ENCODE data around the gene C18orf63. TPM values are rescaled to one million over a fixed set of nuclear protein-coding genes. Genes with fewer than 3 reads are reported as not detected.

C18orf63 gene
- total and polyA plus RNA-seq, 4 experiments from 2014 or later: not detected

- no peak for DNase-seq
- no peaks in the 10 kb centered on the region for H3K9me3 ChIP-seq (ENCODE audit: control insufficient read depth in 1 of 2, low read length in 2 of 2)
- Mint-ChIP-seq H3K36me3 (no peaks in the 10 kb centered on the region), H3K4me3 (no peak overlapping the region), H3K27me3 (peaks cover 2 to 8% of the 10 kb centered on the region in 2 donors), H3K4me1 (no peaks in the 10 kb centered on the region), H3K9me3 (peaks cover 0 to 9% (median 0%) of the 10 kb centered on the region in 8 donors), H3K27ac (no peak overlapping the region)
- H3K4me1 ChIP-seq (ENCODE audit: insufficient read depth, low read length): no peaks in the 10 kb centered on the region
- no peak overlapping the region for H3K4me3 ChIP-seq (ENCODE audit: low read length in 2 of 2)
- no peak overlapping the region for H3K27ac ChIP-seq (ENCODE audit: low read depth, low read length)
- H3K36me3 ChIP-seq (ENCODE audit: insufficient read depth, low read length): no peaks in the 10 kb centered on the region
- ChIA-PET CTCF (ENCODE audit: partially characterized antibody) (interaction anchor here (0.7 to 1.6 kb wide), 2 partner anchors 30 to 222 kb away, joined by 3 to 5 read pairs; no protein-coding TSS in a partner anchor), POLR2A (ENCODE audit: partially characterized antibody) (no interaction called here)
- H3K27me3 ChIP-seq (ENCODE audit: insufficient read depth, low read length): no peaks in the 10 kb centered on the region
- intact Hi-C loops (cut with micrococcal nuclease): no loop called here
These were observed 14.1 kb downstream of the C18orf63 start for GRCh38 chr18:74329688-74330205.

- no peak for DNase-seq
- Mint-ChIP-seq H3K9me3 (peaks cover 0 to 9% (median 0%) of the 10 kb centered on the region in 8 donors), H3K27me3 (peaks cover 4 to 8% of the 10 kb centered on the region in 2 donors), H3K4me1 (no peaks in the 10 kb centered on the region), H3K36me3 (no peaks in the 10 kb centered on the region), H3K27ac (no peak overlapping the region), H3K4me3 (no peak overlapping the region)
- Histone ChIP-seq H3K27me3 (ENCODE audit: insufficient read depth, low read length) (no peaks in the 10 kb centered on the region), H3K27ac (ENCODE audit: low read depth, low read length) (no peak overlapping the region), H3K9me3 (ENCODE audit: control insufficient read depth in 1 of 2, low read length in 2 of 2) (no peaks in the 10 kb centered on the region), H3K36me3 (ENCODE audit: insufficient read depth, low read length) (no peaks in the 10 kb centered on the region), H3K4me1 (ENCODE audit: insufficient read depth, low read length) (no peaks in the 10 kb centered on the region), H3K4me3 (ENCODE audit: low read length in 2 of 2) (no peak overlapping the region)
- intact Hi-C loops (cut with micrococcal nuclease): no loop called here
- POLR2A ChIA-PET (ENCODE audit: partially characterized antibody): no interaction called here
- CTCF ChIA-PET (ENCODE audit: partially characterized antibody): interaction anchor here (0.6 kb wide), 1 partner anchor 9 kb away, joined by 3 read pairs; no protein-coding TSS in a partner anchor
These were observed 15.8 kb downstream of the C18orf63 start for GRCh38 chr18:74331404-74331803.

DNA sequence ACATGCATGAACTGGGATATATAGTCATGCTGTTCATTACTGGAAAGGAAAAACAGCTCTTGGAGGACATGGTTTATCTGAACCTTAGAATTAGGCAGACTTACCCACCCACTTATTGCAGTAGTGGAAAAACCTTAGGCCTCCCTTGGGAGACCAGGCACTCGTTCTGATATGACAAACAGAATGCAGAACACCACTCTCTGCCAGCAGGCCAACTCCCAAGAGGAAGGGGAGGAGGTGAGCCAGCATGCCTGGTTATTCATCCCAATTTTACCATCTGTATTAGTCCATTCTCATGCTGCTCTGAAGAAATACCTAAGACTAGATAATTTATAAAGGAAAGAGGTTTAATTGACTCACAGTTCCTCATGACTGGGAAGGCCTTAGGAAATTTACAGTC lies 17.5 kb downstream of the C18orf63 start:
- H3K27me3 Mint-ChIP-seq: peaks cover 8% of the 10 kb centered on the region in 2 donors
- H3K9me3 Mint-ChIP-seq: peaks cover 0 to 9% (median 0%) of the 10 kb centered on the region in 8 donors
- H3K4me3 Mint-ChIP-seq: no peak overlapping the region
- ChIA-PET POLR2A (ENCODE audit: partially characterized antibody) (no interaction called here), CTCF (ENCODE audit: partially characterized antibody) (no interaction called here)
- intact Hi-C loops (cut with micrococcal nuclease): no loop called here
- no peak overlapping the region for H3K27ac Mint-ChIP-seq
- no peaks in the 10 kb centered on the region for H3K36me3 ChIP-seq (ENCODE audit: insufficient read depth, low read length)
- DNase-seq: no peak
- no peaks in the 10 kb centered on the region for H3K4me1 ChIP-seq (ENCODE audit: insufficient read depth, low read length)
- no peak overlapping the region for H3K4me3 ChIP-seq (ENCODE audit: low read length in 2 of 2)
- no peak overlapping the region for H3K27ac ChIP-seq (ENCODE audit: low read depth, low read length)
- H3K27me3 ChIP-seq (ENCODE audit: insufficient read depth, low read length): no peaks in the 10 kb centered on the region
- no peaks in the 10 kb centered on the region for H3K9me3 ChIP-seq (ENCODE audit: control insufficient read depth in 1 of 2, low read length in 2 of 2)
- no peaks in the 10 kb centered on the region for H3K4me1 Mint-ChIP-seq
- no peaks in the 10 kb centered on the region for H3K36me3 Mint-ChIP-seq

- ChIA-PET POLR2A (ENCODE audit: partially characterized antibody) (no interaction called here), CTCF (ENCODE audit: partially characterized antibody) (interaction anchor here (1.0 kb wide), 1 partner anchor 159 kb away, joined by 4 read pairs; no protein-coding TSS in a partner anchor)
- Mint-ChIP-seq H3K9me3 (peaks cover 0 to 9% (median 0%) of the 10 kb centered on the region in 8 donors), H3K4me1 (no peaks in the 10 kb centered on the region), H3K27me3 (peaks cover 8% of the 10 kb centered on the region in 2 donors), H3K4me3 (no peak overlapping the region), H3K27ac (no peak overlapping the region), H3K36me3 (no peaks in the 10 kb centered on the region)
- DNase-seq: no peak
- Histone ChIP-seq H3K4me1 (ENCODE audit: insufficient read depth, low read length) (no peaks in the 10 kb centered on the region), H3K4me3 (ENCODE audit: low read length in 2 of 2) (no peak overlapping the region), H3K27me3 (ENCODE audit: insufficient read depth, low read length) (no peaks in the 10 kb centered on the region), H3K27ac (ENCODE audit: low read depth, low read length) (no peak overlapping the region), H3K9me3 (ENCODE audit: control insufficient read depth in 1 of 2, low read length in 2 of 2) (no peaks in the 10 kb centered on the region), H3K36me3 (ENCODE audit: insufficient read depth, low read length) (no peaks in the 10 kb centered on the region)
- intact Hi-C loops (cut with micrococcal nuclease): no loop called here
These were observed 18.7 kb downstream of the C18orf63 start for GRCh38 chr18:74334242-74334893.

DNA sequence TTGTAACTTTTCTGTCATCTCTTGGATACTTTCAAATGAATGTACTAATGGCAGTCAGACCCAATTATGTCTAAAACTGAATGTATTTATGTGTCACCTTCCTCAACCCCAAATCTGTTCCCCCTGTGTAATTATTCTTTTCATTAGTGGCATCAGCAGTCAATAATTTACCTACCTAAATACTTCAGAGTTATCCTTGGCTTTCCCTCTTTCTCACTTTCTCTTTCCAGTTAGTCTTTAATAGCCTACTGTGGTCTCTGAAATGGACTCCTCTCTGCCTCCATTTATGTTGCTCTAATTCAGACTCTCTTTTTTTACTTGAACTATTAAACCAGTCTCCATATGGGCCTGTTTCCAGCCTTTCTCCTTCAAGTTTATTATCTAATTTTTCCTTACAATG lies 21.0 kb downstream of the C18orf63 start:
- H3K4me3 ChIP-seq (ENCODE audit: low read length in 2 of 2): no peak overlapping the region
- ChIA-PET POLR2A (ENCODE audit: partially characterized antibody) (interaction anchor here (0.6 kb wide), 1 partner anchor 159 kb away, joined by 3 read pairs; no protein-coding TSS in a partner anchor), CTCF (ENCODE audit: partially characterized antibody) (no interaction called here)
- Mint-ChIP-seq H3K4me3 (no peak overlapping the region), H3K27ac (no peak overlapping the region), H3K36me3 (no peaks in the 10 kb centered on the region), H3K27me3 (peaks cover 3 to 8% of the 10 kb centered on the region in 2 donors), H3K9me3 (peaks cover 0 to 9% (median 0%) of the 10 kb centered on the region in 8 donors), H3K4me1 (no peaks in the 10 kb centered on the region)
- no peak for DNase-seq
- H3K9me3 ChIP-seq (ENCODE audit: control insufficient read depth in 1 of 2, low read length in 2 of 2): no peaks in the 10 kb centered on the region
- H3K4me1 ChIP-seq (ENCODE audit: insufficient read depth, low read length): no peaks in the 10 kb centered on the region
- intact Hi-C loops (cut with micrococcal nuclease): no loop called here
- H3K27me3 ChIP-seq (ENCODE audit: insufficient read depth, low read length): no peaks in the 10 kb centered on the region
- H3K36me3 ChIP-seq (ENCODE audit: insufficient read depth, low read length): no peaks in the 10 kb centered on the region
- no peak overlapping the region for H3K27ac ChIP-seq (ENCODE audit: low read depth, low read length)

DNA sequence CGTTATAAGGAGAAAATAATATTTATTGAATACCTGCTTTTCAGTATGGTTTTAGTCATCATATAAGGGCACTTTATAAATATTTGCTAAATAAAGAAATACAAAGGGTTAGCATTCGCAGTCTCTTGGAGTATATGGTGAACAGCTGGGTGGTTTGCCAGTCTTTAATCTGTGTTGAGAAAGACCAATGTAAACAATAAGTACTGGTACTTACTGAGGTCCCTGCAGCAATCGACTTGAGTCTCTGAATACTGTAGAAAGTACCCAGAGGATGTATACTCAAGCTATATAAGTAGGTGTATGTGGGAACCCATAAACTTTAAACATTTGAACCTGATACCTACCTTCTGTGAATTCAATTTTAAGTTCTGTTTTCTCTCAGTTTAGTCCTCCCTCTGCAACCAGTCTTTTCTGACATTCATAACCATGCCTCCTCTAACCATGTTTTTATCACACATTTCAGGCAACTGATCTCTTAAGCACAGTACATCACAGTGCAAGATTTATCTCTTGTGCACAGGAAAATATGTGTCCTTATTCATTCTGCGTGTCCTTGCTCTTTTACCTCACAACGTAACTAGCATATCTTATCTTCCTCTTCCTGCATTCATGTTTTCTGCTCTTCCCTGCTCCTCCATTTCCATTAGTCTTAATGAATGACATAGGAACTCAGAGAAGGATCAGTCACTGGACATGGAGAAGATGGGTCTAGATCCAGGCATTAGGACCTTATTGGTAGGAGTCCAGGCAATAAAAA lies 21.7 kb downstream of the C18orf63 start:
- Histone ChIP-seq H3K27me3 (ENCODE audit: insufficient read depth, low read length) (no peaks in the 10 kb centered on the region), H3K36me3 (ENCODE audit: insufficient read depth, low read length) (no peaks in the 10 kb centered on the region), H3K4me3 (ENCODE audit: low read length in 2 of 2) (no peak overlapping the region), H3K4me1 (ENCODE audit: insufficient read depth, low read length) (no peaks in the 10 kb centered on the region), H3K9me3 (ENCODE audit: control insufficient read depth in 1 of 2, low read length in 2 of 2) (no peaks in the 10 kb centered on the region), H3K27ac (ENCODE audit: low read depth, low read length) (no peak overlapping the region)
- H3K36me3 Mint-ChIP-seq: no peaks in the 10 kb centered on the region
- CTCF ChIA-PET (ENCODE audit: partially characterized antibody): interaction anchor here (1.6 to 1.9 kb wide), 2 partner anchors 11 to 140 kb away, joined by 3 to 5 read pairs; no protein-coding TSS in a partner anchor
- intact Hi-C loops (cut with micrococcal nuclease): no loop called here
- no peak overlapping the region for H3K27ac Mint-ChIP-seq
- no peak for DNase-seq
- peaks cover 3 to 9% of the 10 kb centered on the region in 2 donors for H3K27me3 Mint-ChIP-seq
- H3K4me1 Mint-ChIP-seq: no peaks in the 10 kb centered on the region
- POLR2A ChIA-PET (ENCODE audit: partially characterized antibody): interaction anchor here (0.6 kb wide), 1 partner anchor 158 kb away, joined by 3 read pairs; no protein-coding TSS in a partner anchor
- no peak overlapping the region for H3K4me3 Mint-ChIP-seq
- peaks cover 0 to 9% (median 0%) of the 10 kb centered on the region in 8 donors for H3K9me3 Mint-ChIP-seq

- H3K27ac Mint-ChIP-seq: no peak overlapping the region
- POLR2A ChIA-PET (ENCODE audit: partially characterized antibody): no interaction called here
- H3K4me1 Mint-ChIP-seq: no peaks in the 10 kb centered on the region
- H3K4me3 Mint-ChIP-seq: no peak overlapping the region
- H3K36me3 Mint-ChIP-seq: no peaks in the 10 kb centered on the region
- no peak for DNase-seq
- peaks cover 0 to 5% (median 0%) of the 10 kb centered on the region in 8 donors for H3K9me3 Mint-ChIP-seq
- intact Hi-C loops (cut with micrococcal nuclease): no loop called here
- Histone ChIP-seq H3K4me3 (ENCODE audit: low read length in 2 of 2) (no peak overlapping the region), H3K36me3 (ENCODE audit: insufficient read depth, low read length) (no peaks in the 10 kb centered on the region), H3K9me3 (ENCODE audit: control insufficient read depth in 1 of 2, low read length in 2 of 2) (no peaks in the 10 kb centered on the region), H3K27ac (ENCODE audit: low read depth, low read length) (no peak overlapping the region), H3K27me3 (ENCODE audit: insufficient read depth, low read length) (no peaks in the 10 kb centered on the region), H3K4me1 (ENCODE audit: insufficient read depth, low read length) (no peaks in the 10 kb centered on the region)
- CTCF ChIA-PET (ENCODE audit: partially characterized antibody): interaction anchor here (1.6 to 1.9 kb wide), 2 partner anchors 12 to 140 kb away, joined by 3 to 5 read pairs; no protein-coding TSS in a partner anchor
- peaks cover 3 to 9% of the 10 kb centered on the region in 2 donors for H3K27me3 Mint-ChIP-seq
These were observed 22.3 kb downstream of the C18orf63 start for GRCh38 chr18:74337912-74338309.

Data from CD4-positive, alpha-beta memory T cell (primary cell).